Urinary bladder (tissue), 4 donors: ENCODE data around the gene SARM1. TPM values are rescaled to one million over a fixed set of nuclear protein-coding genes. Genes with fewer than 3 reads are reported as not detected.
"Not testable (repeated sequence)": the region's sequence is repeated elsewhere in the genome, so short reads cannot be mapped to it uniquely, and the experiment has no call there.

Source experiments
- DNase-seq: peaks from one replicate; pipeline ENCODE4 v3.0.0-alpha.2; 2015; ENCODE audit errors: extremely low spot score
- H3K27ac ChIP-seq: one replicate; pipeline ENCODE4 v1.5.1; 2013; ENCODE audit warnings: low read depth, mild to moderate bottlenecking, moderate library complexity
- H3K36me3 ChIP-seq: one replicate; pipeline ENCODE4 v1.6.1; 2013; ENCODE audit warnings: mild to moderate bottlenecking, moderate library complexity; ENCODE audit not compliant: insufficient read depth
- H3K4me1 ChIP-seq: one replicate; pipeline ENCODE4 v1.6.1; 2013; ENCODE audit warnings: mild to moderate bottlenecking, moderate library complexity; ENCODE audit not compliant: insufficient read depth
- H3K4me3 ChIP-seq: one replicate; pipeline ENCODE4 v1.5.1; 2013; ENCODE audit warnings: low read depth, low read length
- WGBS: extraction: QIAGEN DNeasy Blood & Tissue Kit; methylation state at CpG from one replicate; pipeline ENCODE4 v1.1.7; 2013; 5-methylcytosine and 5-hydroxymethylcytosine counted together
- polyA plus RNA-seq: library from polyadenylated mRNA; stranded (reverse); fragments of 200-250 nt; gene quantifications from one replicate; pipeline ENCODE4 v1.2.3, GENCODE V29; 2013
- total RNA-seq: library from RNA; depleted of rRNA; stranded (reverse); fragments of >200 nt; gene quantifications from one replicate; pipeline ENCODE4 v1.2.3, GENCODE V29; 2014
- donor health status: healthy with polysubstance abuse.
- donor health status: healthy.

The SARM1 gene
- total and polyA plus RNA-seq, 2 donors: 10.2 to 16.6 TPM

DNA sequence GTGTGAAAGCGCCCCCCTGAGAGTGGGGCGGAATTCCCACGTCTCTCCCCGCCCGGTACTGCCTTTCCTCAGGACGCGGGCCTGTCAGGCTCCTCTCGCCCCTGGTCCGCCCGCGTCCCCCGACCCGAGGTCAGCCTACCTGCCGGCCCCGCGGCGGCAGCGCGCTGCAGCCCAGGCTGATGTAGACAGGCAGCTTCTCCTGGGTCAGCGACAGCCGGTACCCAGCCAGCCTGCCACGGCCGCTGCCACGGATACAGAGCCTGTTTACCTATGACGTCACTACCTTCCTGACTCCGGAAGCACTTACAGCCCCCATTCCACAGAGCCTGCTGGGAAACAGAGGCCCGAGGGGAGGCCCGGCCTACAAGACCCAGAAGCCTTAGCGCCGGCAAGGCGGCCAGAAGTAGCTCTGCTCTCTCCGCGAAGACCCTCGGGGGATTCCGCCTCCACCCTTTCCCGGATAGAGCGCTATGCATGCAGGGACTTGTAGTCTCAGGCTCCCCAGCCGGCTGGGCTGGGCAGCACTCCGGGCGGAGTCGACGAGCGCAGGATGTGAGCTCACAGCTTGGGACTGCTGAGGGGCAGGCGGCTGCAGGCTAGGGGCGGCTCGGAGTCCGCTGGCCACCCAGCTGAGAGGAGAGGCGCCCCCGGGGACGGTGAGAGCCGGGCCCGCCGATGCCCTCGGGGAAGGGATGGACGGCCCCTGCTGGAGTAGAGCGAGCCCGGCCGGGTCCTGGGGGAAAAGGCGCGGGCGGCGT, 36.1 kb upstream of the SARM1 start, which contains the start of the genes IFT20 and TNFAIP1:
Gene IFT20, minus strand, starts transcription at position 272 of the 758 bp plus-strand sequence. CDS start 3,487 bp downstream, outside the sequence.
Gene TNFAIP1, plus strand, starts transcription at position 561 of the 758 bp plus-strand sequence. CDS start 3,761 bp downstream, outside the sequence.
- H3K36me3 ChIP-seq: peaks cover 4% of the 10 kb centered on the region
- peak within 1 kb of the TSS; percentile 82 for H3K27ac ChIP-seq
- DNase-seq: peak; percentile 99
- peak within 1 kb of the TSS; percentile 78 for H3K4me3 ChIP-seq
- under 1% methylated on average over 62 of the region's 62 CpGs for WGBS
- no peaks in the 10 kb centered on the region for H3K4me1 ChIP-seq

DNA sequence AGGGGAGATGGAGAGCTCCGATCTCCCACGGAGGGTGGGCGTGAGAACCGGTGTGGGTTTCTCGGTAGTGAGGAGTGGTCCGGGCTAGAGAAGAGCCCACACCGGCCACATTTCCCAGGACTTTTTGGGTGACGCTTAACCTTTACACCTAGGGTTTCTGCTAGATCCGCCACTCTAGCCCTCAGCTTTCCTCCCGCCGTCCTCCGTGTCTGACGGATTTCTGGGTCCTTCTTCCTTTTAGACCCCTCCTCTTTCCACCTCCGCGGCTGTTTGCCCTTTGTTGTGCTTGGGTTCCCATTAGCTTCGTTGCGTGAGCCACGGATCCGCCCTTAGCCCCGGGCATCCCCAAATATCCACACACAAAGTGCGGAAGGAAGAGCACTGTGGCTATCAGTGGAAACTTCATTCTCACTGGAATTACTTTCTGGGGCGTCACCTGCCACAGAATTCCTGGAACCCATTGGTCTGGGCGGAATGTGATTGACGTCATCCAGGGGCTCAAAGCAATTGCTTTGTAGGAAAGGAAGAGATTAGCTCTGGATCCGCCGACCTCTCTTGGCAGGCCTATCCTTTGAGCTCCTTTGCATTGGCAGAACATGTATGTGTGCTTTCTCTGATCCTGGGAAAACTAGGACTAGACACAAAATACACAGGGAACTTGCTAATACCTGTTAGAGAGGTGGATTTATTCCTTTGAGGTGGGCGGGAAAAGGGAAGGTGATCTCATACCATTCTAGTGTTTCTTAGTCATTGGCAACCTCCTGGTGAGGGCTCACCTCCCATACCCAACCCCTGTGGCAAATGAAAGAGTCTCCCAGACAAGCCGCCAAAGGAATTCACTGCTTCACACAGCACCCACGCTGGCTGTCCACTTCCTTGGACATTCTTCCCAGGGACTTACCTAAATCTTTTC, 35.3 kb upstream of the SARM1 start:
- WGBS: 6% methylated on average over 29 of the region's 29 CpGs
- DNase-seq: peak; percentile 70
- Histone ChIP-seq H3K4me1 (no peaks in the 10 kb centered on the region), H3K4me3 (peak overlapping the region; percentile 78), H3K36me3 (peaks cover 4% of the 10 kb centered on the region), H3K27ac (peak overlapping the region; percentile 70)

DNA sequence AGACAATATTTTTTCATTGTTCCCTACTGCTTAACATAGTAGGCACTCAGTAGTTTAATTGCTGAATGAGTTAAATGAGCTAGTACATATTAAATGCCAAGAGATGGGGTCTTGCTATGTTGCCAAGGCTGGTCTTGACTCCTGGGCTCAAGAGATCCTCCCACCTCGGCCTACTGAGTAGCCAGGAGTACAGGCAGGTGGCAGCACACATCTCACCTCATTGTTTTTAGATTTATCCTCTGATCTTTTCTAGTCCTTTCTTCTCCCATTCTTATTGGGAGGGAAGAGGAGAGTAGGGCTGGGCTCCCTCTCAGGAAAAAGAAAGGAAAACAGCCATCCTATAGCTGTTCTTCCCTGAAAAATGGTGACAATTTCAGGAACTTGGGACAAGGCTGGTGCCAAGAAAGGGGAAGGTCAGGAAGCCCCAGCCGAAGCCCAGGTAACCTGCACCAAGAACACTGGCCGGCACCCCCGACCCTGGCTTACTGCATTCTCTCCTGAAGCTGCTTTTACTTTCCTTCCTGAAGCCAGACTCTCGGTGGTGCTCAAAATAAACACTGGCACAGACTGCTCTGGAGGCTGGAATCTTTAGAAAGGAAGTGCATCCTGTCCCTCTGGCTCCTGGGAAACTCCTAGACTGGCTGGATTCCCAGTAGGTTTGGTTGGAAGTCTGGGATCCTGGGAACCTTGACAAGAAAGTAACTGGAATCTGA, 33.3 kb upstream of the SARM1 start:
- no peaks in the 10 kb centered on the region for H3K4me1 ChIP-seq
- 53% methylated on average over 5 of the region's 5 CpGs for WGBS
- no peaks in the 10 kb centered on the region for H3K36me3 ChIP-seq
- no peak overlapping the region for H3K4me3 ChIP-seq
- no peak for DNase-seq
- H3K27ac ChIP-seq: no peak overlapping the region

- not testable (repeated sequence) for DNase-seq, H3K27ac ChIP-seq, H3K36me3 ChIP-seq, H3K4me1 ChIP-seq, H3K4me3 ChIP-seq
- 91% methylated on average over 8 of the region's 8 CpGs for WGBS
Measured at GRCh38 chr17:28338769-28339212, 32.7 kb upstream of the SARM1 start.

DNA sequence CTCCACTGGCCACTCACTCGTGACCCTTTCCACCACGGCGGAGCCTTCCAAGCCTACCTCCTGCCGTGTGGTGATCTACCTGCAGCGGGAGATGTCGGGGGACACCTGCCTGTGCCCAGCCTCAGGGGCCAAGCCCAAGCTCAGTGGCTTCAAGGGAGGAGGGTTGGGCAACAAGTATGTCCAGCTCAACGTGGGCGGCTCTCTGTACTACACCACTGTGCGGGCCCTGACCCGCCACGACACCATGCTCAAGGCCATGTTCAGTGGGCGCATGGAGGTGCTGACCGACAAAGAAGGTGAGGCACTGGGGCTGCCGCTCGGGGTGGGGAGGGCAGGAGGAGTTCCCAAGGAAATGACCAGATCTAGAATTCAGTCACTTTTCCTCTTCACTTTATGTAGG, 32.1 kb upstream of the SARM1 start:
- H3K36me3 ChIP-seq: no peaks in the 10 kb centered on the region
- H3K4me1 ChIP-seq: no peaks in the 10 kb centered on the region
- 95% methylated on average over 15 of the region's 15 CpGs for WGBS
- no peak for DNase-seq
- H3K27ac ChIP-seq: no peak overlapping the region
- no peak overlapping the region for H3K4me3 ChIP-seq

DNA sequence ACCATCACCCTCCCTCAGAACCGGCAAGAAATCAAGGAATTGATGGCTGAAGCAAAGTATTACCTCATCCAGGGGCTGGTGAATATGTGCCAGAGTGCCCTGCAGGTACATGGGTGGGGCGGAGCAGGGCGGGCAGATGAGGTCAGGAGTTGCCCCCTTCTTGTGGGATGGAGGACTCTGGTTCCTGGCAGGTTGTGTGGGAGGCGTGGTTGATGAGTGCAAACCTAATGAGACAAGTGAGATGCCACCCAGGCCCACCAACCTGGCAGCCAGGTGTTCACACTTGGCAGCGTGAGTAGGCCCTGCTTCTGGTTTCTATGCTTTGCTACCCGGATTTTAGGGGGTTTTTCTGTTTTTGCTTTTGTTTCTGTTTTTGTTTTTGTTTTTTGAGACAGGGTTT, 31.1 kb upstream of the SARM1 start:
- Histone ChIP-seq H3K4me1 (no peaks in the 10 kb centered on the region), H3K4me3 (no peak overlapping the region), H3K36me3 (no peaks in the 10 kb centered on the region), H3K27ac (no peak overlapping the region)
- no peak for DNase-seq
- 93% methylated on average over 6 of the region's 6 CpGs for WGBS

GRCh38 chr17:28341516-28341915, 30.0 kb upstream of the SARM1 start:
- Histone ChIP-seq H3K4me3 (no peak overlapping the region), H3K27ac (no peak overlapping the region), H3K4me1 (no peaks in the 10 kb centered on the region), H3K36me3 (no peaks in the 10 kb centered on the region)
- no peak for DNase-seq
- 95% methylated on average over 11 of the region's 11 CpGs for WGBS

GRCh38 chr17:28342313-28342712, 29.2 kb upstream of the SARM1 start:
- Histone ChIP-seq H3K27ac (no peak overlapping the region), H3K4me1 (no peaks in the 10 kb centered on the region), H3K36me3 (no peaks in the 10 kb centered on the region), H3K4me3 (no peak overlapping the region)
- no peak for DNase-seq
- WGBS: 90% methylated on average over 14 of the region's 14 CpGs

- H3K4me3 ChIP-seq: no peak overlapping the region
- DNase-seq: no peak
- no peaks in the 10 kb centered on the region for H3K4me1 ChIP-seq
- H3K27ac ChIP-seq: no peak overlapping the region
- no peaks in the 10 kb centered on the region for H3K36me3 ChIP-seq
- 84% methylated on average over 10 of the region's 10 CpGs for WGBS
Measured at GRCh38 chr17:28343491-28343932, 28.0 kb upstream of the SARM1 start.

DNA sequence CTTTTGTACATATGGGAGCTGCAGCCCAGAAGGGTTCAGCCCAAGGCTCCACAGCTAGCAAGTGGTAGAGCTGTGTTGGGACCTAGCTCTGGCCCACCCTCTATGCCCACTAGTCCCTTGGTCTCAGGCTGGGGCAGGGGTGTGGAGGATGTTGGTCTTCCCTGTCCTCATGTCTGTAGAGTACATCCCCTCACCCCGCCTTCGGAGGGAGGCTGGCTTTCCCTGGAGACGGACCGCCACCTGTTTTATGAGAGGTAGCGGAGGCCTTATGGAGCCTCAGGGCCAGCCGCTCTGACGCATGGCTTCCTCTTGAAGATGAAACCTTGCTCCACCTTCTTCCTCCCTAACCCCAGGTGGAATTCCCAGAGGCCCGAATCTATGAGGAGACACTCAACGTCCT, 27.5 kb upstream of the SARM1 start:
- 86% methylated on average over 9 of the region's 9 CpGs for WGBS
- no peak overlapping the region for H3K27ac ChIP-seq
- H3K4me3 ChIP-seq: no peak overlapping the region
- H3K4me1 ChIP-seq: no peaks in the 10 kb centered on the region
- H3K36me3 ChIP-seq: no peaks in the 10 kb centered on the region
- DNase-seq: no peak

DNA sequence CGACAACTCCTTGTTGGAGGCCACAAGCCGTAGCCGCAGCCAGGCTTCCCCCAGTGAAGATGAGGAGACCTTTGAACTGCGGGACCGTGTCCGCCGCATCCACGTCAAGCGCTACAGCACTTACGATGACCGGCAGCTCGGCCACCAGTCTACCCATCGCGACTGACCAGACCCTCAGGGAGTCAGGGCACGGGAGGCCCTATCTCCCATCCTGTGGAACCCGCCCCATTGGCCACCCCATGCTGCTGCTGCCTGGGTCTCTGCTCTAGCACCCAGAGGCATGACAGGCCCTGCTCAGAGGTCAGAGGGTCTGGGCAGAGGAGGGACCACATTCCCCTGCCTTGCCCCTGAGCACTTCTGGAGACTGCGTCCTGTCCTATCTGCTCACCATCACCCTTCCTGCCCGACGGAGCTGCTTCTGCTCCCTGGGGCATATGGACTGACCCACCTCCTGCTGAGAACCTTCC, 27.0 kb upstream of the SARM1 start:
- Histone ChIP-seq H3K4me3 (no peak overlapping the region), H3K4me1 (no peaks in the 10 kb centered on the region), H3K27ac (no peak overlapping the region), H3K36me3 (no peaks in the 10 kb centered on the region)
- WGBS: 89% methylated on average over 19 of the region's 19 CpGs
- DNase-seq: no peak

DNA sequence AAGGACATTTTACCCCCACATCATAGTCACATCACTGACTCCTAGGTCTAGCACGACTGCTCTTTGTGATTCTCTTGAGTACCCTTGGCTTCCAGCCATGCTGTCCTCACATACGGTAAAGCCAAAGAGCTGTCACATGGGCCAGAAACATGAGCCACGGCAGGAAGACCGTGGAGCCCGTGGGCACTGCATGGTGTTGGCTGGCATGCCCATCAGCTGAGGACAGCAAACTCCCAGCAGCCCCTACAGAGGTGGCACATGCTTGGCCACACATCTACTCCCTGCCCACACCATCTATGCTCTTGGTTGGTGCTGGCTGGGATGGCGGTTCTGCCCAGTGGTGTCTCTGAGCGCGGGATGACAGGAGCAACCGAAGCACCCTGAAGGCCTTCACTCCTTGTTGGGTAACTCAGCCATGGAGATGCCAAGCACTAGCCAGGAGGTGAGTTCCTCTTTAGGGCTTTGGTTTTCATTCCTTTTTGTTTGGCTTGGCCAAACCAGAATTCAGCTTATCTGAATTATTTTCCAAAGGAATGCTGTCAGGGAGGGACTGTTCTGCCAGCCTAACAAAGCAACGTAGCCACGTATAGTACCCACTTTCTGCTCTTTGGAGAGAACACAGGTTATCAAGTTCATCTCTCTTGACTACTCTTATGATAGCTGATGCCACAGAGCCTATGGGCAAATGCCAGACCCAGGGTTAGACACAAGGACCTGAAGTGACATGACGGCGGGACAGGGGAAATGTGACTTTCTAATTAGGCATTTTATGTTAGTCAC, 25.9 kb upstream of the SARM1 start:
- Histone ChIP-seq H3K36me3 (peaks cover 4% of the 10 kb centered on the region), H3K4me1 (no peaks in the 10 kb centered on the region), H3K4me3 (no peak overlapping the region), H3K27ac (no peak overlapping the region)
- DNase-seq: no peak
- WGBS: 71% methylated on average over 13 of the region's 13 CpGs
